ENCODE results near the gene METTL6.

- TF ChIP-seq CTCF (IDR thresholded peaks at IDR 0.05; ENCODE audit: low read depth, low read length, poor library complexity, severe bottlenecking), result no peak
- no peak for TF ChIP-seq EZH2phosphoT487 (IDR thresholded peaks at IDR 0.05; ENCODE audit: borderline replicate concordance, low read length)
Observed at GRCh38 chr3:15409774-15410173, 17.6 kb downstream of the METTL6 start.
